WTC11 (cell line): ENCODE results near the gene ARID3C. TPM values are rescaled to one million over a fixed set of nuclear protein-coding genes. Genes with fewer than 3 reads are reported as not detected.

Experiments
- ATAC-seq: fragments of 200-7000 bp; cut with Tn5 transposase; 2 replicates; pipeline ENCODE4 v1.10.0; 2021; ENCODE audit warnings: mild to moderate bottlenecking, moderate library complexity
- CTCF ChIA-PET: fragments of 300-600 bp; sonication (Branson Sonifier 250); formaldehyde crosslinking; loops from one replicate; lab custom pipeline; 2021; ENCODE audit warnings: antibody characterized with exemption; lab: Charles Lee
- POLR2A ChIA-PET: fragments of 350-600 bp; sonication (Branson Sonifier 250); formaldehyde crosslinking; loops from one replicate; lab custom pipeline; 2021; ENCODE audit warnings: antibody characterized with exemption; lab: Charles Lee
- DNase-seq: peaks from one replicate; pipeline ENCODE4 v3.0.0; 2021; ENCODE audit warnings: low spot score
- H3K27ac Mint-ChIP-seq: 2 replicates; pipeline ENCODE4 v1.8.0; 2021; ENCODE audit warnings: mixed read lengths
- H3K27me3 Mint-ChIP-seq: 2 replicates; pipeline ENCODE4 v1.8.0; 2021; ENCODE audit warnings: low read depth, mild to moderate bottlenecking, moderate library complexity, mixed read lengths
- H3K36me3 Mint-ChIP-seq: 2 replicates; pipeline ENCODE4 v1.8.0; 2021; ENCODE audit warnings: mixed read lengths
- H3K4me1 Mint-ChIP-seq: 2 replicates; pipeline ENCODE4 v1.8.0; 2022; ENCODE audit warnings: mixed read lengths
- H3K4me3 Mint-ChIP-seq: 2 replicates; pipeline ENCODE4 v1.8.0; 2021; ENCODE audit warnings: mild to moderate bottlenecking, moderate library complexity, mixed read lengths
- H3K9me3 Mint-ChIP-seq: 2 replicates; pipeline ENCODE4 v1.8.0; 2021; ENCODE audit warnings: mixed read lengths
- AFF4 ChIP-seq: sonication (generic); formaldehyde crosslinking; IDR thresholded peaks from 2 replicates; pipeline ENCODE4 v1.8.1; 2023; ENCODE audit warnings: mild to moderate bottlenecking, missing genetic modification reagents, borderline replicate concordance
- ATF2 ChIP-seq: sonication (generic); formaldehyde crosslinking; IDR thresholded peaks from 2 replicates; pipeline ENCODE4 v1.8.1; 2022; ENCODE audit warnings: low read depth, missing genetic modification reagents, borderline replicate concordance
- E2F1 ChIP-seq: sonication (generic); formaldehyde crosslinking; IDR thresholded peaks from 2 replicates; pipeline ENCODE4 v1.8.0; 2022; ENCODE audit warnings: mild to moderate bottlenecking, missing genetic modification reagents
- E2F4 ChIP-seq: sonication (generic); formaldehyde crosslinking; IDR thresholded peaks from 2 replicates; pipeline ENCODE4 v1.8.1; 2022; ENCODE audit warnings: low read depth, mild to moderate bottlenecking, moderate library complexity, missing genetic modification reagents, borderline replicate concordance
- ETV6 ChIP-seq: sonication (generic); formaldehyde crosslinking; IDR thresholded peaks from 2 replicates; pipeline ENCODE4 v1.8.1; 2022; ENCODE audit warnings: mild to moderate bottlenecking, missing genetic modification reagents
- FOXK1 ChIP-seq: sonication (generic); formaldehyde crosslinking; IDR thresholded peaks from 2 replicates; pipeline ENCODE4 v1.8.0; 2022; ENCODE audit warnings: mild to moderate bottlenecking, moderate library complexity, missing genetic modification reagents
- FOXP4 ChIP-seq: sonication (generic); formaldehyde crosslinking; IDR thresholded peaks from 2 replicates; pipeline ENCODE4 v1.8.0; 2022; ENCODE audit warnings: mild to moderate bottlenecking, missing genetic modification reagents
- GRHL2 ChIP-seq: fragments of 250-450 bp; sonication (Bioruptor Pico); IDR thresholded peaks from 2 replicates; pipeline ENCODE4 v1.8.0; 2022; ENCODE audit warnings: mild to moderate bottlenecking, moderate library complexity; ENCODE audit not compliant: insufficient replicate concordance, severe bottlenecking
- IRF1 ChIP-seq: sonication (generic); formaldehyde crosslinking; IDR thresholded peaks from 2 replicates; pipeline ENCODE4 v1.8.0; 2023; ENCODE audit warnings: missing genetic modification reagents
- IRF2 ChIP-seq: sonication (generic); formaldehyde crosslinking; IDR thresholded peaks from 2 replicates; pipeline ENCODE4 v1.8.0; 2022; ENCODE audit warnings: low read depth, missing genetic modification reagents, borderline replicate concordance
- MAX ChIP-seq: sonication (generic); formaldehyde crosslinking; IDR thresholded peaks from 2 replicates; pipeline ENCODE4 v1.8.0; 2022; ENCODE audit warnings: mild to moderate bottlenecking, missing genetic modification reagents
- MXD4 ChIP-seq: fragments of 250-450 bp; sonication (Bioruptor Pico); IDR thresholded peaks from 2 replicates; pipeline ENCODE4 v1.8.0; 2021; ENCODE audit warnings: mild to moderate bottlenecking, moderate library complexity, borderline replicate concordance
- SMAD3 ChIP-seq: sonication (generic); formaldehyde crosslinking; IDR thresholded peaks from 2 replicates; pipeline ENCODE4 v1.8.0; 2022; ENCODE audit warnings: missing genetic modification reagents, mild to moderate bottlenecking, borderline replicate concordance
- SP1 ChIP-seq: sonication (generic); formaldehyde crosslinking; conservative IDR thresholded peaks from 2 replicates; pipeline ENCODE4 v1.8.1; 2022; ENCODE audit warnings: missing genetic modification reagents
- total RNA-seq: library from RNA; stranded (reverse); gene quantifications from 3 replicates; pipeline ENCODE4 v1.2.3, GENCODE V29; 2021

The ARID3C gene
- total RNA-seq, 1 experiment from 2014 or later: 0.15 TPM

- H3K9me3 Mint-ChIP-seq: no peaks in the 10 kb centered on the region
- no peak overlapping the region for H3K27ac Mint-ChIP-seq
- DNase-seq: peak; percentile 69
- no peaks in the 10 kb centered on the region for H3K36me3 Mint-ChIP-seq
- H3K27me3 Mint-ChIP-seq: peaks cover 61% of the 10 kb centered on the region
- peaks cover 48% of the 10 kb centered on the region for H3K4me1 Mint-ChIP-seq
- H3K4me3 Mint-ChIP-seq: peak overlapping the region; percentile 77
- POLR2A ChIA-PET: interaction anchor here (1.6 kb wide), 1 partner anchor 14 kb away, joined by 6 read pairs; no protein-coding TSS in a partner anchor
- no peak for TF ChIP-seq FOXK1
- TF ChIP-seq IRF1 (CRISPR knock-in tag): no peak
- no peak for TF ChIP-seq E2F1 (CRISPR knock-in tag)
- CTCF ChIA-PET: interaction anchor here (0.8 to 7.4 kb wide), 10 partner anchors 12 to 173 kb away, joined by 4 to 109 read pairs (median 18); partner anchors contain the start of genes CNTFR and DCTN3
- ATAC-seq: peak; percentile 46
Measured at GRCh38 chr9:34576597-34577399, 52.1 kb downstream of the ARID3C start.

- CTCF ChIA-PET: interaction anchor here (0.8 to 7.4 kb wide), 6 partner anchors 13 to 172 kb away, joined by 4 to 109 read pairs (median 28); partner anchors contain the start of gene DCTN3
- no peak for TF ChIP-seq GRHL2 (CRISPR knock-in tag)
- no peak for TF ChIP-seq ETV6 (CRISPR knock-in tag)
- 0 out of 2 replicates have a peak, but pooled peaks have one; percentile 26 for TF ChIP-seq SMAD3 (CRISPR knock-in tag)
- TF ChIP-seq ATF2 (CRISPR knock-in tag): no peak
- peaks cover 53% of the 10 kb centered on the region for H3K27me3 Mint-ChIP-seq
- no peak for DNase-seq
- H3K27ac Mint-ChIP-seq: no peak overlapping the region
- POLR2A ChIA-PET: no interaction called here
- ATAC-seq: no peak
- H3K9me3 Mint-ChIP-seq: no peaks in the 10 kb centered on the region
- H3K4me1 Mint-ChIP-seq: peaks cover 49% of the 10 kb centered on the region
- no peak overlapping the region for H3K4me3 Mint-ChIP-seq
- H3K36me3 Mint-ChIP-seq: no peaks in the 10 kb centered on the region
Measured at GRCh38 chr9:34575862-34576596, 52.8 kb downstream of the ARID3C start.

- POLR2A ChIA-PET: no interaction called here
- DNase-seq (no peak), ATAC-seq (no peak)
- CTCF ChIA-PET: interaction anchor here (2.5 to 7.4 kb wide), 3 partner anchors 12 to 28 kb away, joined by 11 to 109 read pairs (median 37); no protein-coding TSS in a partner anchor
- TF ChIP-seq IRF2 (no peak), SP1 (CRISPR knock-in tag) (no peak), SMAD3 (CRISPR knock-in tag) (no peak), MAX (CRISPR knock-in tag) (no peak)
- Mint-ChIP-seq H3K4me1 (peaks cover 43% of the 10 kb centered on the region), H3K27me3 (peaks cover 46% of the 10 kb centered on the region), H3K9me3 (no peaks in the 10 kb centered on the region), H3K36me3 (no peaks in the 10 kb centered on the region), H3K27ac (no peak overlapping the region), H3K4me3 (no peak overlapping the region)
Measured at GRCh38 chr9:34575241-34575640, 53.6 kb downstream of the ARID3C start.

- H3K4me1 Mint-ChIP-seq: peaks cover 38% of the 10 kb centered on the region
- CTCF ChIA-PET: interaction anchor here (0.6 to 7.4 kb wide), 4 partner anchors 12 to 59 kb away, joined by 3 to 109 read pairs (median 24); no protein-coding TSS in a partner anchor
- H3K9me3 Mint-ChIP-seq: no peaks in the 10 kb centered on the region
- DNase-seq: no peak
- no peak overlapping the region for H3K4me3 Mint-ChIP-seq
- H3K27ac Mint-ChIP-seq: no peak overlapping the region
- POLR2A ChIA-PET: no interaction called here
- peaks cover 39% of the 10 kb centered on the region for H3K27me3 Mint-ChIP-seq
- no peaks in the 10 kb centered on the region for H3K36me3 Mint-ChIP-seq
- no peak for ATAC-seq
- no peak for TF ChIP-seq AFF4 (CRISPR knock-in tag)
- no peak for TF ChIP-seq MXD4
- no peak for TF ChIP-seq FOXP4 (CRISPR knock-in tag)
- no peak for TF ChIP-seq E2F4 (CRISPR knock-in tag)
Measured at GRCh38 chr9:34574571-34574970, 54.3 kb downstream of the ARID3C start.
